ENCODE data around the gene HAGH. TPM values are rescaled to one million over a fixed set of nuclear protein-coding genes. Genes with fewer than 3 reads are reported as not detected.

The HAGH gene
- total RNA-seq, 1 donor from 2014 or later, result 57.7 TPM

- Mint-ChIP-seq H3K27me3 (peaks cover 28% of the 10 kb centered on the region), H3K36me3 (ENCODE audit: low read depth) (no peaks in the 10 kb centered on the region), H3K9me3 (no peaks in the 10 kb centered on the region), H3K4me1 (peaks cover 15% of the 10 kb centered on the region), H3K27ac (no peak overlapping the region), H3K4me3 (no peak overlapping the region)
- intact Hi-C loops (cut with micrococcal nuclease), result loop anchor here (5.0 kb wide), 1 partner anchor 85 kb away; the partner anchor contains the start of gene MSRB1
- DNase-seq, result no peak
Measured at GRCh38 chr16:1857433-1858097, 30.9 kb upstream of the HAGH start.

- H3K36me3 Mint-ChIP-seq (ENCODE audit: low read depth), result no peaks in the 10 kb centered on the region
- no peaks in the 10 kb centered on the region for H3K9me3 Mint-ChIP-seq
- intact Hi-C loops (cut with micrococcal nuclease), result no loop called here
- DNase-seq, result no peak
- H3K4me1 Mint-ChIP-seq, result peaks cover 15% of the 10 kb centered on the region
- peaks cover 8% of the 10 kb centered on the region for H3K27me3 Mint-ChIP-seq
- H3K27ac Mint-ChIP-seq, result no peak overlapping the region
- H3K4me3 Mint-ChIP-seq, result no peak overlapping the region
Measured at GRCh38 chr16:1851793-1852192, 25.2 kb upstream of the HAGH start.

DNA sequence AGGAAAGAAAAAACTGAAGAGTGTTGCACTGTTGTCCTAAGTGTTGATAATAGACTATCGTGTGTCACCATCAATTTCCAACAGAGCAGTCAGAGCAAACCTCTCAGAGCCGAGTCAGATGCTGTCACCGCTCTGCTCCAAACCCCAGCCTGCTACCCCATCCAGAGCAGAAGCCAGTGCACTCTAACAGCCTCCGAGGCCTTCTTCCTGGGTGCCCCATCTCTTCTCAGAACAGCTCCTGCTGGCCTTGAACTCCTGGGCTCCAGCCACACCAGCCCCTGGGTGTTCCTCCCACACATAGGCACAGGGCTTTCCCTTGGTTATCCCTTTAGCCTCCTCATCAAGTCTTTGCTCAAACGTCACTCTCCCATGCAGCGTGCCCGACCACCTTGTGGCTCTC lies 24.4 kb upstream of the HAGH start:
- DNase-seq, result no peak
- Mint-ChIP-seq H3K4me1 (peaks cover 15% of the 10 kb centered on the region), H3K27ac (no peak overlapping the region), H3K36me3 (ENCODE audit: low read depth) (no peaks in the 10 kb centered on the region), H3K4me3 (no peak overlapping the region), H3K27me3 (peaks cover 13% of the 10 kb centered on the region), H3K9me3 (no peaks in the 10 kb centered on the region)
- intact Hi-C loops (cut with micrococcal nuclease), result no loop called here

DNA sequence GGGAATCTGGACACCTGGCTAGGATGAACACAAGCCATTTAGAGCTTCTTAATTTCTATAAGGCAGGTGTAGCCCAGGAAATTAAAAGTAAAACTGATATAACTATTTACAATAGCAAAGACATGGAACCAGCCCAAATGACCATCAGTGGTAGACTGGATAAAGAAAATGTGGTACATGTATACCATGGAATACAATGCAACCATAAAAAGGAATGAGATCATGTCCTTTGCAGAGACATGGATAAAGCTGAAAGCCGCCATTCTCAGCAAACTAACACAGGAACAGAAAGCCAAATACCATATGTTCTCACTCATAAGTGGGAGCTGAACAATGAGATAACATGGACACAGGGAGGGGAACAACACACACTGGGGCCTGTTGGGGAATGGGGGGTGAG lies 19.8 kb upstream of the HAGH start:
- H3K27ac Mint-ChIP-seq, result no peak overlapping the region
- H3K4me3 Mint-ChIP-seq, result no peak overlapping the region
- peaks cover 11% of the 10 kb centered on the region for H3K27me3 Mint-ChIP-seq
- H3K36me3 Mint-ChIP-seq (ENCODE audit: low read depth), result no peaks in the 10 kb centered on the region
- intact Hi-C loops (cut with micrococcal nuclease), result no loop called here
- no peak for DNase-seq
- no peaks in the 10 kb centered on the region for H3K4me1 Mint-ChIP-seq
- H3K9me3 Mint-ChIP-seq, result no peaks in the 10 kb centered on the region

- DNase-seq, result no peak
- no peak overlapping the region for H3K4me3 Mint-ChIP-seq
- H3K27ac Mint-ChIP-seq, result no peak overlapping the region
- H3K27me3 Mint-ChIP-seq, result peaks cover 9% of the 10 kb centered on the region
- no peaks in the 10 kb centered on the region for H3K9me3 Mint-ChIP-seq
- no peaks in the 10 kb centered on the region for H3K4me1 Mint-ChIP-seq
- intact Hi-C loops (cut with micrococcal nuclease), result no loop called here
- H3K36me3 Mint-ChIP-seq (ENCODE audit: low read depth), result no peaks in the 10 kb centered on the region
Measured at GRCh38 chr16:1845985-1846384, 19.4 kb upstream of the HAGH start.

- Mint-ChIP-seq H3K4me3 (no peak overlapping the region), H3K9me3 (no peaks in the 10 kb centered on the region), H3K27ac (no peak overlapping the region), H3K36me3 (ENCODE audit: low read depth) (no peaks in the 10 kb centered on the region), H3K27me3 (no peaks in the 10 kb centered on the region), H3K4me1 (no peaks in the 10 kb centered on the region)
- no peak for DNase-seq
- intact Hi-C loops (cut with micrococcal nuclease), result no loop called here
Measured at GRCh38 chr16:1839554-1839953, 12.9 kb upstream of the HAGH start.

- no peak for DNase-seq
- intact Hi-C loops (cut with micrococcal nuclease), result no loop called here
- Mint-ChIP-seq H3K9me3 (no peaks in the 10 kb centered on the region), H3K27me3 (no peaks in the 10 kb centered on the region), H3K4me3 (no peak overlapping the region), H3K36me3 (ENCODE audit: low read depth) (peaks cover 4% of the 10 kb centered on the region), H3K4me1 (peaks cover 6% of the 10 kb centered on the region), H3K27ac (no peak overlapping the region)
Measured at GRCh38 chr16:1834096-1834495, 7.5 kb upstream of the HAGH start.

DNA sequence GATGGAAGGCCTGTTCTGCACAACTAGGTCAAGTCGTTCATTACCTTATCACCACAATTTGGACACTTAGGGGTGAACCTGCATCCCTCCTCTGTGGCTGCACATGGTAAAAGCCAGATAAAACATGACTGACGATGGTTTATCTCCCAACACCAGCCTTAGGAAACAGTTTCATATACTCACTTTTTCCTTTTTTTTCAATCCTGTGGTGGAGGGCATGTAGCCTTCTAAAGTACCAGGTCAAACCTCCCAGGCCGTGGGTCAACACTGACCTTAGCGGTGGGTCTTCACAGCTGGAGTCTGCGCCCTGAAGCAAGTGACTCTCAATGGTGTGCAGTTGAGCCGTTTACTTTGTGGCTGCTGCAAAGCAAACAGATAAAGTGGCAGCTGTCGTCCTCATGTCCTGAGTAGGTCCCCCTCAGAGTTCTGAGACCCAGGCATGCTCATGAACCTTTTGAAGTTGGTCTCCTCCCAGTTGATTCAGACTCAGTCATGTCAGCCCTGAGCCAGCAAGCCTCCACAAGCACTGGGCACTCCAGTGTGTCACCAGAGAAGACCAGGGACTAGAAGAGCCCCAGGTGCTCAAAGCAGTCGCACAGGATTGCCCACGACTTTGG lies 6.3 kb upstream of the HAGH start:
- H3K36me3 Mint-ChIP-seq (ENCODE audit: low read depth), result peaks cover 5% of the 10 kb centered on the region

DNA sequence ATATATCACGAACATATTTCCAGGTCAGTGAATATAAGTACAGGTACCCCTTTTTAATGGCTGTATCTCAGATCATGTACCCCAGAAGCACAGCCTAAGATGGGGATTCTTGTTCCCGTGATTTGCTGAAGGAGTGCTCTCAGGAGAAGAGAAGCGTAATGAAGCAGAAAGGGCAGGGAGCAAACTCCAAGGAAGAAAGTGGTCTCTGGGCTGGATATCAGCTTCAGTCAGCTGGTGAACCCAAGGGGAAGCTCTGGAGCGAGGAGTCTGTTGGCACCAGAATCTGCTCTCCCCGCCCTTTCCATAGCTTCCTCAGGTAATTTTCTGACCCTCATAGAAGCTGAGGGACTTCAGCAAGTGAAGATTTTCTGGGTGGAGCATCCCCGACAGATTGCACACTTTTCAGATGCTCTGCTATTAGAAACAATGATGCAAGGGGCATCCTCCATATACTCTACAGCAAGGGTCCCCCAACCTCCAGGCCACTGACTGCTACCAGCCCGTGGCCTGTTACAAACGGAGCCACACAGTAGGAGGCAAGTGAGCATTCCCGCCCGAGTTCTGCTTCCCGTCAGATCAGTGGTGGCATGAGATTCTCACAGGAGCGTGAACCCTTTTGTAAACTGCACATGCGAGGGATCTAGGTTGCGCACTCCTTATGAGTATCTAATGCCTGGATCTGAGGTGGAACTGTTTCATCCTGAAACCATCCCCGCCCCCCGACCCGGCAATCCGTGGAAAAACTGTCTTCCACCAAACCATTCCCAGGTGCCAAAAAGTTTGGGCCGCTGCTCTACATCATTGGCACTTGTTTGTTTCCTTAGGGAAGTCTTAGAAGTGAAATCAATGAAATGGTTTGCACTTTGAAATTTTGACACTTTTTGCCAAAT lies 4.8 kb upstream of the HAGH start:
- H3K4me3 Mint-ChIP-seq, result no peak overlapping the region
- no peak overlapping the region for H3K27ac Mint-ChIP-seq
- intact Hi-C loops (cut with micrococcal nuclease), result no loop called here
- no peaks in the 10 kb centered on the region for H3K9me3 Mint-ChIP-seq
- H3K36me3 Mint-ChIP-seq (ENCODE audit: low read depth), result peaks cover 9% of the 10 kb centered on the region
- no peaks in the 10 kb centered on the region for H3K27me3 Mint-ChIP-seq
- DNase-seq, result no peak
- peaks cover 14% of the 10 kb centered on the region for H3K4me1 Mint-ChIP-seq

More for the DNA sequence above, 6.3 kb upstream of the HAGH start:
- no peak overlapping the region for H3K27ac Mint-ChIP-seq
- H3K9me3 Mint-ChIP-seq, result no peaks in the 10 kb centered on the region
- no peak for DNase-seq
- H3K27me3 Mint-ChIP-seq, result no peaks in the 10 kb centered on the region
- intact Hi-C loops (cut with micrococcal nuclease), result no loop called here
- H3K4me3 Mint-ChIP-seq, result no peak overlapping the region
- H3K4me1 Mint-ChIP-seq, result peaks cover 10% of the 10 kb centered on the region

DNA sequence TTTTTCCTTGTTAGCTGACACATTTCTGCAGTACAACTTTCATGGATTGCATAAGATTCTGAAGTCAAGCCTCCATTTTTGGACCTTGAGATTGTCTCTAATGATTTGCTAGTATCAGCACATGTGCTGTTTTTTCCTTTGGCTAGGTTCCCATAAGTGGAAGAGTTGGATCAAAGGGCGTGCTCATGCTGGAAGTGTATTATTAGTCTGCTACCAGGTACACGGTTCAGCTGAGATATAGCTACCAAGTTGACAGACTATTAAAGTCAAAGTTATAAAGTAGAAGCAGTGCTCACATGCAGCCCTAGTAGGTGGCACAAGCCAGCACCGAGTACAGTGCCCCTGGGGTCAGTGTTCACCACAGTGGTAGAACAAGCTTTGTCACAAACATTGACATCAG lies 3.6 kb upstream of the HAGH start:
- intact Hi-C loops (cut with micrococcal nuclease), result no loop called here
- peaks cover 9% of the 10 kb centered on the region for H3K36me3 Mint-ChIP-seq (ENCODE audit: low read depth)
- DNase-seq, result no peak
- H3K4me3 Mint-ChIP-seq, result no peak overlapping the region
- peaks cover 19% of the 10 kb centered on the region for H3K4me1 Mint-ChIP-seq
- no peaks in the 10 kb centered on the region for H3K9me3 Mint-ChIP-seq
- no peak overlapping the region for H3K27ac Mint-ChIP-seq
- no peaks in the 10 kb centered on the region for H3K27me3 Mint-ChIP-seq

GRCh38 chr16:1828645-1829410 lies 2.2 kb upstream of the HAGH start:
- Mint-ChIP-seq H3K27ac (no peak overlapping the region), H3K4me1 (peaks cover 25% of the 10 kb centered on the region), H3K9me3 (no peaks in the 10 kb centered on the region), H3K27me3 (no peaks in the 10 kb centered on the region), H3K4me3 (peak overlapping the region; percentile 97), H3K36me3 (ENCODE audit: low read depth) (peaks cover 9% of the 10 kb centered on the region)
- DNase-seq, result no peak
- intact Hi-C loops (cut with micrococcal nuclease), result no loop called here

DNA sequence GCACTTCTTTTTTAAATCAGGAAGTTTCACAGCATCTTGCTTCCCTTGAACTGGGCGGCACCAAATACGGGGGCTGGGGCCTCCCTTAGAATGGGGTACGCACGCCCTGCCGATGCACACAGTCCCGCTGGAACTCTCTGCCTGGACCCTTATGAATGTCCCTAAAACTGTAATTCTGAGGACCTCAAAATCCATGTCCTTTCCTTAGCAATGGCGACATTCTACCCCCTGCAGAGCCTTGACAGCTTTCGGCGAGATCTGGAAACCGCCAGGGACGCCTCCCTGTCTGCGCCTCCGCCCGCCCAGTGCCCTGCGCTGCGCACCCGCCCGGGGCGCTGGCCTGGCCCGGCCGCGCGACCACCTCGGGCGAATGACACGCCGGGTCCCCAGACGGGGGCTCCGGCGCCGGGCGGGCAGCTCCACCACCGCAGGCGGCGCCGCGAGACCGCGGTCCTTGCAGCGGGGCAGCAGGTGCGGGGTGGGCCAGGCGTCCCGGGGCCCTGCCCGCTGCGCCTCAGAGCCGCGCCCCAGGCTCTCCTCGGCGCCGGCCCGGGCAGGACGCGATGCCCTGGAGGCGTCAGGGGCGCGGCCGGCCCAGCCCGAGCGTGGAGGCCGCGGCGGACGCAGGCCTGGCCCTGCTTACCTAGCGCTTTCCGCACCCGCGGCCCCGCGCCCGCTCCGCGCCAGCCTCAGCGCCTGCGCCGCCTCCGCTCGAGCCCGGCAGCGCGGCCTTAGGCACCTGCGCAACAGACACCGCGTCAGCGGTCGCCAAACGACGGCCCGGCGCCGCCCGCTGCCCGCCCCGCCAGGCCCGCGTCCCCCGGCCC lies 548 bp downstream of the HAGH start:
- H3K27me3 Mint-ChIP-seq, result no peaks in the 10 kb centered on the region
- peak overlapping the region; percentile 85 for H3K4me3 Mint-ChIP-seq
- H3K27ac Mint-ChIP-seq, result peak overlapping the region; percentile 83
- peaks cover 25% of the 10 kb centered on the region for H3K4me1 Mint-ChIP-seq
- peaks cover 8% of the 10 kb centered on the region for H3K36me3 Mint-ChIP-seq (ENCODE audit: low read depth)
- H3K9me3 Mint-ChIP-seq, result no peaks in the 10 kb centered on the region
- peak; percentile 91 for DNase-seq
- intact Hi-C loops (cut with micrococcal nuclease), result loop anchor here (2.0 kb wide), 2 partner anchors 43 to 55 kb away; partner anchors contain the start of genes NME3, NUBP2 and SPSB3

GRCh38 chr16:1825381-1825863 lies 1.2 kb downstream of the HAGH start:
- Mint-ChIP-seq H3K4me3 (peak overlapping the region; percentile 85), H3K36me3 (ENCODE audit: low read depth) (peaks cover 8% of the 10 kb centered on the region), H3K27ac (peak overlapping the region; percentile 83), H3K9me3 (no peaks in the 10 kb centered on the region), H3K4me1 (peaks cover 25% of the 10 kb centered on the region), H3K27me3 (no peaks in the 10 kb centered on the region)
- no peak for DNase-seq
- intact Hi-C loops (cut with micrococcal nuclease), result loop anchor here (2.0 kb wide), 1 partner anchor 55 kb away; the partner anchor contains the start of gene NME3

All from activated CD4-positive, alpha-beta T cell treated with anti-CD3 and anti-CD28 coated beads, Interleukin-2, amount 10 ng/mL, durations not matched to agents 24 days and 14 days (primary cell).